PC-3 (cell line): ENCODE data around the gene SYT11. TPM values are rescaled to one million over a fixed set of nuclear protein-coding genes. Genes with fewer than 3 reads are reported as not detected.

Experiments used
- ATAC-seq: fragments of 200-7000 bp; cut with Tn5 transposase; 2 replicates; pipeline ENCODE4 v1.9.1; 2020; ENCODE audit warnings: mild to moderate bottlenecking, moderate library complexity
- BruUV-seq: library from RNA; stranded (reverse); fragments of 400-500 nt; replicated peaks from 2 replicates; lab custom pipeline; 2021; lab: Mats Ljungman, UMichigan
- CTCF ChIA-PET: fragments of 300-600 bp; sonication (Branson Sonifier 250); formaldehyde crosslinking; loops from one replicate; lab custom pipeline; 2022; ENCODE audit warnings: antibody characterized with exemption; lab: Charles Lee
- POLR2A ChIA-PET: fragments of 300-600 bp; sonication (Branson Sonifier 250); formaldehyde crosslinking; loops from one replicate; lab custom pipeline; 2022; ENCODE audit warnings: antibody characterized with exemption; ENCODE audit not compliant: unreplicated experiment; lab: Charles Lee
- DNase-seq: peaks from one replicate; pipeline ENCODE4 v3.0.0-alpha.2; 2015
- H2AFZ ChIP-seq: fragments of 300-600 bp; sonication (generic); 2 replicates; pipeline ENCODE4 v1.6.0; 2016; ENCODE audit warnings: antibody characterized with exemption, low read length
- H3F3A ChIP-seq: fragments of 300-600 bp; sonication (generic); one replicate; pipeline ENCODE4 v1.6.0; 2017; ENCODE audit warnings: antibody characterized with exemption, low read length, control low read depth, mild to moderate bottlenecking; ENCODE audit not compliant: unreplicated experiment
- H3K27ac ChIP-seq: fragments of 300-600 bp; sonication (generic); 2 replicates; pipeline ENCODE4 v1.5.1; 2016; ENCODE audit warnings: mild to moderate bottlenecking, low read length
- H3K27me3 ChIP-seq: fragments of 300-600 bp; sonication (generic); 2 replicates; pipeline ENCODE4 v1.6.1; 2016; ENCODE audit warnings: low read length, mixed read lengths
- H3K36me3 ChIP-seq: fragments of 300-600 bp; sonication (generic); 2 replicates; pipeline ENCODE4 v1.6.1; 2016; ENCODE audit warnings: low read depth, mixed run types, low read length, mixed read lengths
- H3K4me1 ChIP-seq: fragments of 300-600 bp; sonication (generic); 2 replicates; pipeline ENCODE4 v1.5.1; 2016; ENCODE audit warnings: low read length; ENCODE audit not compliant: insufficient read depth
- H3K4me2 ChIP-seq: fragments of 300-600 bp; sonication (generic); 2 replicates; pipeline ENCODE4 v1.6.0; 2016; ENCODE audit warnings: low read length
- H3K4me3 ChIP-seq: fragments of 300-600 bp; sonication (generic); 2 replicates; pipeline ENCODE4 v1.5.1; 2016; ENCODE audit warnings: mild to moderate bottlenecking, low read length, mixed read lengths
- H3K79me2 ChIP-seq: fragments of 300-600 bp; sonication (generic); 2 replicates; pipeline ENCODE4 v1.6.1; 2017; ENCODE audit warnings: low read length, mixed read lengths
- H3K9ac ChIP-seq: fragments of 300-600 bp; sonication (generic); 2 replicates; pipeline ENCODE4 v1.6.0; 2016; ENCODE audit warnings: mild to moderate bottlenecking, low read length
- H3K9me2 ChIP-seq: fragments of 300-600 bp; sonication (generic); replicated peaks from 2 replicates; pipeline ENCODE4 v1.6.1; 2016; ENCODE audit warnings: mixed run types, low read length, mixed read lengths
- H3K9me3 ChIP-seq: fragments of 300-600 bp; sonication (generic); 2 replicates; pipeline ENCODE4 v1.6.1; 2016; ENCODE audit warnings: low read length, mixed read lengths
- H4K20me1 ChIP-seq: fragments of 300-600 bp; sonication (generic); 2 replicates; pipeline ENCODE4 v1.6.1; 2016; ENCODE audit warnings: low read length, mixed read lengths
- EZH2 ChIP-seq: fragments of 300-600 bp; sonication (generic); IDR thresholded peaks from one replicate; pipeline ENCODE4 v1.6.1; 2017; ENCODE audit warnings: antibody characterized with exemption, mild to moderate bottlenecking, low read length; ENCODE audit not compliant: unreplicated experiment
- EZH2phosphoT487 ChIP-seq: fragments of 300-600 bp; sonication (generic); IDR thresholded peaks from 2 replicates; pipeline ENCODE4 v1.6.1; 2018; ENCODE audit warnings: mild to moderate bottlenecking, antibody characterized with exemption, low read length, borderline replicate concordance
- intact Hi-C: fragments of 100-400 bp; cut with micrococcal nuclease; formaldehyde crosslinking; loops from 2 replicates; pipeline ENCODE4 v1.9.0; 2023
- total RNA-seq: library from RNA; depleted of rRNA; stranded (reverse); fragments of >200 nt; gene quantifications from 2 replicates; pipeline ENCODE4 v1.2.3, GENCODE V29; 2014
- TF ChIP-seq, protein P1 (sequence below): fragments of 300-600 bp; sonication (generic); conservative IDR thresholded peaks from 2 replicates; pipeline ENCODE4 v1.5.1; 2017; ENCODE audit warnings: antibody characterized with exemption, low read depth, mild to moderate bottlenecking, low read length

The SYT11 gene
- total RNA-seq, 1 experiment from 2014 or later = 0.44 TPM

DNA sequence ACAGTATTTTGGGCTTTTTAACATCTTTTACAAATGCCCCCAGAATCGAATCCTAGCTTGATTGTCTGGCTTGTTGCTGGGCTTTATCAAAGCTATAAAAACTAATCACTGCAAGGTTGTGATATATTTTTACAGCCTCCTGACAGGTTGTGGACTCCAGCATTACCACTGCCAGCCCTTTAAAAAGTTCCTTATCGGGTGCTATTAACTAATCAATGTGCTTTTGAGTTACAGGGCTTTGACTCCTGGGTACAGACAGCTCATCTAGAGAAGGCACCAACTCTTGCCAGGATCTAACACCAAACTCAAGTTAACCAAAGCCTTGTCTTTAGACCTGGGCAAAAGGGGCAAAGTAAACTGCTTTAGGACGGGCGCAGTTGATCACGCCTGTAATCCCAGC lies 19.0 kb upstream of the SYT11 start:
- Histone ChIP-seq H3K27ac (no peak overlapping the region), H2AFZ (no peak overlapping the region), H3K9me3 (no peaks in the 10 kb centered on the region), H3K9ac (no peak overlapping the region), H3K4me1 (no peaks in the 10 kb centered on the region), H3K4me3 (no peak overlapping the region), H3K4me2 (no peak overlapping the region), H3K27me3 (no peaks in the 10 kb centered on the region), H3K36me3 (peaks cover 15% of the 10 kb centered on the region), H3F3A (no peaks in the 10 kb centered on the region), H3K9me2 (no peaks in the 10 kb centered on the region), H4K20me1 (0 out of 2 replicates have a peak, but pooled peaks cover 6% of the 10 kb centered on the region), H3K79me2 (peaks cover 84% of the 10 kb centered on the region)
- ATAC-seq = no peak
- no peak for DNase-seq
- TF ChIP-seq EZH2 = no peak
- no TSS peak for BruUV-seq
- ChIA-PET CTCF (no interaction called here), POLR2A (no interaction called here)
- intact Hi-C loops = no loop called here

DNA sequence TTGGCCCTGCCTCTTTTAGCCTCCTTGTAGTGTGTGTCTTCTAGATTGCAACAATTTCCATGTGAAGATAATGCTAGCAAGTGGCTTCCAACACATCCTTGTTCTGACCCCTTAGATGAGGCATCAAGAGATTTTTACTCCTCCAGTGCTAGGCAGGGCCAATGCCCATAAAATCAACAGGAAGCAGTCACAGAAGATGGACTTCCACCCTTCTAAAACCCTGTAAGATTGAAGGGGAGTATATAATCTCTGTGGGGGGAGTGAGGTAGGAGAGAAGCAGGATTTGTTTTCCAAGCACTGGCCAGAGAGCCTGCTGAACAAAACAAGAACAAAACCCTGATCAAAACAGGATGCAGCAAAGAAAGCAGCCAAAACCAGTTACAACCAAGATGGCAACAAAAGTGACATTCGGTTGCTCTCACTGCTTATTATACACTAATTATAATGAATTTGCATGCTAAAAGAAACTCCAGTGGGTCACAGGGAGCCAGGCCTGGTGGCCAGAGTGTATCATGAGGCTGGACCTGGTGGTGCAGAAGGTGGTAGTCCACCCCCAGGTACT lies 14.4 kb upstream of the SYT11 start:
- no peaks in the 10 kb centered on the region for H3K9me2 ChIP-seq
- H3K36me3 ChIP-seq = peaks cover 27% of the 10 kb centered on the region
- DNase-seq (no peak), ATAC-seq (no peak)
- no peaks in the 10 kb centered on the region for H3K9me3 ChIP-seq
- H3K79me2 ChIP-seq = peaks cover 92% of the 10 kb centered on the region
- H2AFZ ChIP-seq = no peak overlapping the region
- CTCF ChIA-PET = no interaction called here
- H3K9ac ChIP-seq = no peak overlapping the region
- H3K4me3 ChIP-seq = no peak overlapping the region
- H3K27me3 ChIP-seq = no peaks in the 10 kb centered on the region
- no peak for TF ChIP-seq EZH2phosphoT487
- TF ChIP-seq, protein P1, sequence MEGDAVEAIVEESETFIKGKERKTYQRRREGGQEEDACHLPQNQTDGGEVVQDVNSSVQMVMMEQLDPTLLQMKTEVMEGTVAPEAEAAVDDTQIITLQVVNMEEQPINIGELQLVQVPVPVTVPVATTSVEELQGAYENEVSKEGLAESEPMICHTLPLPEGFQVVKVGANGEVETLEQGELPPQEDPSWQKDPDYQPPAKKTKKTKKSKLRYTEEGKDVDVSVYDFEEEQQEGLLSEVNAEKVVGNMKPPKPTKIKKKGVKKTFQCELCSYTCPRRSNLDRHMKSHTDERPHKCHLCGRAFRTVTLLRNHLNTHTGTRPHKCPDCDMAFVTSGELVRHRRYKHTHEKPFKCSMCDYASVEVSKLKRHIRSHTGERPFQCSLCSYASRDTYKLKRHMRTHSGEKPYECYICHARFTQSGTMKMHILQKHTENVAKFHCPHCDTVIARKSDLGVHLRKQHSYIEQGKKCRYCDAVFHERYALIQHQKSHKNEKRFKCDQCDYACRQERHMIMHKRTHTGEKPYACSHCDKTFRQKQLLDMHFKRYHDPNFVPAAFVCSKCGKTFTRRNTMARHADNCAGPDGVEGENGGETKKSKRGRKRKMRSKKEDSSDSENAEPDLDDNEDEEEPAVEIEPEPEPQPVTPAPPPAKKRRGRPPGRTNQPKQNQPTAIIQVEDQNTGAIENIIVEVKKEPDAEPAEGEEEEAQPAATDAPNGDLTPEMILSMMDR = no peak
- TF ChIP-seq EZH2 = no peak
- H3K4me2 ChIP-seq = no peak overlapping the region
- H3F3A ChIP-seq = no peaks in the 10 kb centered on the region
- intact Hi-C loops = no loop called here
- H3K4me1 ChIP-seq = no peaks in the 10 kb centered on the region
- BruUV-seq = no TSS peak
- POLR2A ChIA-PET = no interaction called here
- H3K27ac ChIP-seq = no peak overlapping the region
- H4K20me1 ChIP-seq = 0 out of 2 replicates have a peak, but pooled peaks cover 6% of the 10 kb centered on the region

DNA sequence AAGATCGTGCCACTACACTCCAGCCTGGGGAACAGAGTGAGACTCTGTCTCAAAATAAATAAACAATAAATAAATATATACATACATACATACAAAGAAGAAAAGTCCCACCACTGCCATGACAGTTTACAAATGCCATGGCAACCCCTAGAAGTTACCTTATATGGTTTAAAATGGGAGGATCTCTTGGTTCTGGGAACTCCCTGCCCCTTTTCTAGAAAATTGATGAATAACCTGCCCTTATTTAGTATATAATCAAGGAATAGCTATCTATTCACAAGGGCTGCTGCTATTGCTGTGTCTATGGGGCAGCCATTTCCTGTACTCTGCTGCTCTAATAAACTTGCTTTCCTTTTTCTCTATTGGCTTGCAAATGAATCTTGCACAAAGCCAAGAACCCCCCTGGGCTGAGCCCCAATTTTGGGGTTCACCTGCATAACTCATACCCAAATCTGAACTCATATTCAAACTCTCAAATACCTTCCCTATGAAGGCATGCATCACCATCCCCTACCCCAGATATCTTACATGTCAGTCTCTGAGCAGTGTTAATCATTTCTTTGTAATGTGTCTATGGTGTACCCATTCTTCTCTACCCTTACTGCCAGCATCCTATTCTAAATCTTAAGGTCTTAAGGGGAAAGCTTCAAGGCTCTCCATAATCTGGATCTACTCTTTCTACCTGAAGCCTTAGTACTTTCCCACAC lies 11.4 kb upstream of the SYT11 start:
- POLR2A ChIA-PET = no interaction called here
- ATAC-seq (no peak), DNase-seq (no peak)
- CTCF ChIA-PET = no interaction called here
- H3K4me1 ChIP-seq = no peaks in the 10 kb centered on the region
- TF ChIP-seq, protein P1 = no peak
- TF ChIP-seq EZH2phosphoT487 = no peak
- no peak for TF ChIP-seq EZH2
- H3K4me2 ChIP-seq = no peak overlapping the region
- peaks cover 31% of the 10 kb centered on the region for H3K36me3 ChIP-seq
- H3K4me3 ChIP-seq = no peak overlapping the region
- intact Hi-C loops = no loop called here
- no peaks in the 10 kb centered on the region for H3K27me3 ChIP-seq
- H2AFZ ChIP-seq = no peak overlapping the region
- 0 out of 2 replicates have a peak, but pooled peaks cover 6% of the 10 kb centered on the region for H4K20me1 ChIP-seq
- no peaks in the 10 kb centered on the region for H3K9me3 ChIP-seq
- peaks cover 90% of the 10 kb centered on the region for H3K79me2 ChIP-seq
- H3K27ac ChIP-seq = no peak overlapping the region
- H3F3A ChIP-seq = no peaks in the 10 kb centered on the region
- no peak overlapping the region for H3K9ac ChIP-seq
- no TSS peak for BruUV-seq
- no peaks in the 10 kb centered on the region for H3K9me2 ChIP-seq
